ENCODE results near the gene SLC1A4.
A peak's percentile ranks its signal among the peaks of the same experiment; 100 is the strongest.

Gene SLC1A4

GRCh38 chr2:65070856-65071255 is 81.7 kb downstream of the SLC1A4 start:
- Histone ChIP-seq H3K27ac (ENCODE audit: low read length) (no peak overlapping the region; the same call in 1 of the 2 replicates), H3K4me1 (ENCODE audit: low read length) (peaks cover 33% of the 10 kb centered on the region), H3F3A (ENCODE audit: insufficient read depth, low read length) (0 out of 2 replicates have a peak, but pooled peaks cover 10% of the 10 kb centered on the region), H2AFZ (ENCODE audit: low read length) (no peak overlapping the region), H3K9me3 (replicated peaks; ENCODE audit: insufficient read depth, low read length) (no peaks in the 10 kb centered on the region), H3K4me2 (ENCODE audit: low read depth, low read length) (no peak overlapping the region), H3K4me3 (ENCODE audit: low read length) (no peak overlapping the region), H3K79me2 (ENCODE audit: low read length) (0 out of 2 replicates have a peak, but pooled peaks cover 2% of the 10 kb centered on the region), H4K20me1 (ENCODE audit: insufficient read depth, low read length) (no peaks in the 10 kb centered on the region), H3K9ac (ENCODE audit: low read length) (no peak overlapping the region), H3K27me3 (replicated peaks; ENCODE audit: insufficient read depth, low read length) (no peaks in the 10 kb centered on the region), H3K9me2 (replicated peaks; ENCODE audit: insufficient read depth, low read length) (no peaks in the 10 kb centered on the region), H3K36me3 (replicated peaks; ENCODE audit: insufficient read depth, low read length) (no peaks in the 10 kb centered on the region)
- TF ChIP-seq EZH2phosphoT487 (IDR thresholded peaks at IDR 0.05; ENCODE audit: low read length) (no peak), CTCF (IDR thresholded peaks at IDR 0.05; ENCODE audit: low read length) (no peak), EZH2 (optimal IDR thresholded peaks at IDR 0.05; ENCODE audit: low read depth, low read length) (no peak)
- DNase-seq, result no peak

GRCh38 chr2:65071499-65072180 is 82.4 kb downstream of the SLC1A4 start:
- Histone ChIP-seq H3K79me2 (ENCODE audit: low read length) (no peaks in the 10 kb centered on the region), H3K27me3 (replicated peaks; ENCODE audit: insufficient read depth, low read length) (no peaks in the 10 kb centered on the region), H3K4me1 (ENCODE audit: low read length) (peaks cover 33% of the 10 kb centered on the region), H3K4me2 (ENCODE audit: low read depth, low read length) (peak overlapping the region; percentile 44; the same call in 1 of the 2 replicates), H3K4me3 (ENCODE audit: low read length) (no peak overlapping the region), H3F3A (ENCODE audit: insufficient read depth, low read length) (0 out of 2 replicates have a peak, but pooled peaks cover 10% of the 10 kb centered on the region), H3K9me3 (replicated peaks; ENCODE audit: insufficient read depth, low read length) (no peaks in the 10 kb centered on the region), H4K20me1 (ENCODE audit: insufficient read depth, low read length) (no peaks in the 10 kb centered on the region), H3K27ac (ENCODE audit: low read length) (peak overlapping the region; percentile 23; the same call in 1 of the 2 replicates), H3K9me2 (replicated peaks; ENCODE audit: insufficient read depth, low read length) (no peaks in the 10 kb centered on the region), H3K9ac (ENCODE audit: low read length) (no peak overlapping the region), H3K36me3 (replicated peaks; ENCODE audit: insufficient read depth, low read length) (no peaks in the 10 kb centered on the region), H2AFZ (ENCODE audit: low read length) (no peak overlapping the region)
- no peak for DNase-seq
- TF ChIP-seq EZH2phosphoT487 (IDR thresholded peaks at IDR 0.05; ENCODE audit: low read length), result no peak
- no peak for TF ChIP-seq EZH2 (optimal IDR thresholded peaks at IDR 0.05; ENCODE audit: low read depth, low read length)
- TF ChIP-seq CTCF (IDR thresholded peaks at IDR 0.05; ENCODE audit: low read length), result no peak; the same call in 1 of the 2 replicates

GRCh38 chr2:65072181-65072970 is 83.2 kb downstream of the SLC1A4 start:
- H3K4me1 ChIP-seq (ENCODE audit: low read length), result peaks cover 33% of the 10 kb centered on the region
- no peak for TF ChIP-seq EZH2 (optimal IDR thresholded peaks at IDR 0.05; ENCODE audit: low read depth, low read length)
- no peak for TF ChIP-seq CTCF (IDR thresholded peaks at IDR 0.05; ENCODE audit: low read length)
- TF ChIP-seq EZH2phosphoT487 (IDR thresholded peaks at IDR 0.05; ENCODE audit: low read length), result no peak
- H3K9ac ChIP-seq (ENCODE audit: low read length), result no peak overlapping the region
- peak overlapping the region; percentile 30; the same call in 1 of the 2 replicates for H3K27ac ChIP-seq (ENCODE audit: low read length)
- 0 out of 2 replicates have a peak, but pooled peaks cover 10% of the 10 kb centered on the region for H3F3A ChIP-seq (ENCODE audit: insufficient read depth, low read length)
- no peaks in the 10 kb centered on the region for H3K9me3 ChIP-seq (replicated peaks; ENCODE audit: insufficient read depth, low read length)
- H2AFZ ChIP-seq (ENCODE audit: low read length), result no peak overlapping the region
- H3K9me2 ChIP-seq (replicated peaks; ENCODE audit: insufficient read depth, low read length), result no peaks in the 10 kb centered on the region
- H4K20me1 ChIP-seq (ENCODE audit: insufficient read depth, low read length), result no peaks in the 10 kb centered on the region
- H3K36me3 ChIP-seq (replicated peaks; ENCODE audit: insufficient read depth, low read length), result no peaks in the 10 kb centered on the region
- H3K4me2 ChIP-seq (ENCODE audit: low read depth, low read length), result peak overlapping the region; percentile 44; the same call in 1 of the 2 replicates
- no peak overlapping the region for H3K4me3 ChIP-seq (ENCODE audit: low read length)
- H3K79me2 ChIP-seq (ENCODE audit: low read length), result no peaks in the 10 kb centered on the region
- peak; percentile 50 for DNase-seq
- H3K27me3 ChIP-seq (replicated peaks; ENCODE audit: insufficient read depth, low read length), result no peaks in the 10 kb centered on the region
